Stimulated activated CD4-positive, alpha-beta T cell treated with anti-CD3 and anti-CD28 coated beads, TNF-alpha, amount 100 ng/mL, for 48 hours (primary cell): Measurements from ENCODE around the gene TGIF2LY.
"Not testable (repeated sequence)": the region's sequence is repeated elsewhere in the genome, so short reads cannot be mapped to it uniquely, and the experiment has no call there.

Source experiments
- DNase-seq, 3 donors: peaks; one replicate each; pipeline ENCODE4 v3.0.0-alpha.2; 2020; ENCODE audit warnings: low read depth in 3 of 3

The TGIF2LY gene

DNA sequence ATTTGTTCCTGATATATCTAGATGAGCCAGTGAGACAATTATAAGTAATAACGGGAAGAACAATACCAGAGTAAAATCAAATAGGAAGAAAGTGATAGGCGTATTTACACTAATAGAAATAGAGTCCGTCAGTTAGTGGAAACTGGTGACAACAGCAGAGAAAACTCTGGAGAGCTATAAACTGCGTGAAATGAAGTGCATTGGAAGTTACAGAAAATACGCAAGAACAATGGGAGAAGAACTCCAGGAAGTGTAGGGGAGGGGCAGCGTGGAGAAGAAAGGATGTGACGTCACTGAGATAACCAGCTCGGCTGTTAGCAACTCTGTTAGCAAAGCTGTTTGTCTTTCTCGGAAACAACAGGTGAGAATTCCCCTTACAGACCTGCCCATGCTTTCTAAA lies at the start of gene TGIF2LY:
TGIF2LY (plus strand) TSS at position 301 of the 400 bp plus-strand sequence. CDS start 178 bp downstream, outside the sequence.
- DNase-seq, result not testable (repeated sequence)
